ENCODE results near the gene PRPF19. TPM values are rescaled to one million over a fixed set of nuclear protein-coding genes. Genes with fewer than 3 reads are reported as not detected.

PRPF19 gene
- total and polyA plus RNA-seq, 2 of the 8 experiments (the other 6 are each of a cell fraction or from before 2014, with no cell fraction given) = 107 to 141 TPM

DNA sequence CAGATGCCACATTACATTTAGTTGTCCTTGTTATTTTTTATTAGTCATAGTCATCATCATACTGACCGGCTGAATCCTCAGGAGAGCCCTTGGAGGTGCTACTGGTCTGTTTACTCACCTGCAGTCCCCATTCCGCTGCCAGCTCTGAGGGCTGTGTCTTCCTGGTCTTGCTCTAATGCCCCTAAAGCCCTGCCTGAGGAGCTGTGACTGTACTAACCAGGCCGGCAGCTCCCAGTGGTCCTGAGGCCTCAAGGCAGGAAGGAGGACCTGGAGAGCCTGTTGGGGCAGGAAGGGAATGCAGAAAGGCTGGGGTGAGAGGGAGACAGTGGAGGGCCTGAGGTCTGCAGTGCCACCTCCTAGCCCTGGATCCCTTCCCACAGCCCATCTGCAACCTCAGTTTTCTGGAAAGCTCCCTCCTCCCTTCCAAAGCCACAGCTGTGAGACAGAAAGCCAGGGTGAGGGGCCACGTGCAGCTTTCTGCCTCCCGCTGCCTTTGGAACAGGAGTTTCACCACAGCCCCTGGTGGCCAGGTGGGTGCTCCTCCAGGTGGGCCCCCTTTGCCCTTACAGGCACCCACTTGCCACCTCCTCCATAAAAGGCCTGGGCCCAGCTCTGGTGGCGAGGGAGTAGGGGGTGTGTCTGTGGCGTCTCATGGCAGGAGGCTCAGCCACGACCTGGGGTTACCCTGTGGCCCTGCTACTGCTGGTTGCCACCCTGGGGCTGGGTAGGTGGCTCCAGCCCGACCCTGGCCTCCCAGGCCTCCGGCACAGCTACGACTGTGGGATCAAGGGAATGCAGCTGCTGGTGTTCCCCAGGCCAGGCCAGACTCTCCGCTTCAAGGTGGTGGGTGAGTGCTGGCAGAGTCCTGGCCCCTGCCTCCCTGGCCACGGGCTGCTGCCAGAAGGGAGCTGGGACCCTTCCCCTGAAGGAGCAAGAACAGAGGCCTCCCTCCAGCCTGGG is 39.2 kb downstream of the PRPF19 start, which contains the start of gene ZP1:
ZP1 (plus strand) TSS at position 632 of the 960 bp plus-strand sequence; CDS start at position 652, 20 bp downstream.
- Histone ChIP-seq H3K23me2 (ENCODE audit: low read depth, low read length) (no peaks in the 10 kb centered on the region), H3K27ac (ENCODE audit: low read depth, low read length) (no peak within 1 kb of the TSS), H3K79me2 (ENCODE audit: control insufficient read depth in 1 of 2, insufficient read depth in 2 of 2, low read length in 2 of 2) (no peaks in the 10 kb centered on the region), H3K4me3 (ENCODE audit: extremely low read depth in 1 of 4, insufficient read depth in 2 of 4, low read depth in 3 of 4, low read length in 4 of 4) (no peak within 1 kb of the TSS), H3K4me1 (replicated peaks in 1 of 4; ENCODE audit: control insufficient read depth in 3 of 4, insufficient read depth in 4 of 4, low read length in 3 of 4) (no peaks in the 10 kb centered on the region; a peak in 2 of 7 replicates), H4K91ac (replicated peaks; ENCODE audit: insufficient read length, low read length) (no peak within 1 kb of the TSS), H2AFZ (ENCODE audit: low read length) (no peak within 1 kb of the TSS), H3K4ac (replicated peaks; ENCODE audit: insufficient read length, low read depth, low read length) (no peak within 1 kb of the TSS), H3K56ac (replicated peaks; ENCODE audit: insufficient read length, low read depth, low read length) (no peak within 1 kb of the TSS), H2AK5ac (ENCODE audit: low read depth, low read length) (no peak within 1 kb of the TSS), H3K9ac (replicated peaks in 1 of 4; ENCODE audit: extremely low read depth in 1 of 4, low read depth in 3 of 4, low read length in 3 of 4) (no peak within 1 kb of the TSS), H3K79me1 (ENCODE audit: low read depth, low read length) (no peaks in the 10 kb centered on the region), H3K27me3 (replicated peaks in 1 of 4; ENCODE audit: control insufficient read depth in 3 of 4, extremely low read depth in 1 of 4, insufficient read depth in 3 of 4, low read length in 3 of 4) (no peaks in the 10 kb centered on the region), H2BK5ac (ENCODE audit: low read depth, low read length) (no peak within 1 kb of the TSS), H2BK20ac (ENCODE audit: low read length) (no peak within 1 kb of the TSS), H2BK12ac (ENCODE audit: low read depth, low read length) (no peak within 1 kb of the TSS), H4K20me1 (replicated peaks in 1 of 2; ENCODE audit: control insufficient read depth in 1 of 2, insufficient read depth in 2 of 2, low read length in 2 of 2) (no peaks in the 10 kb centered on the region), H4K8ac (ENCODE audit: extremely low read depth, insufficient read depth, low read length) (peak within 1 kb of the TSS; percentile 9; the same call in 1 of the 2 replicates), H3K23ac (ENCODE audit: insufficient read length) (no peak within 1 kb of the TSS), H3K18ac (ENCODE audit: extremely low read depth, low read length) (no peak within 1 kb of the TSS), H3K4me2 (ENCODE audit: insufficient read depth in 1 of 2, low read depth in 2 of 2, low read length in 2 of 2) (no peak within 1 kb of the TSS), H3K9me3 (ENCODE audit: insufficient read depth in 2 of 2, low read depth in 1 of 2, low read length in 1 of 2) (no peaks in the 10 kb centered on the region), H3K14ac (ENCODE audit: insufficient read length) (no peak within 1 kb of the TSS), H2BK15ac (ENCODE audit: low read length) (no peak within 1 kb of the TSS), H3K36me3 (ENCODE audit: control insufficient read depth in 2 of 4, insufficient read depth in 4 of 4, low read length in 3 of 4) (no peaks in the 10 kb centered on the region), H2BK120ac (replicated peaks; ENCODE audit: low read depth, low read length) (no peak within 1 kb of the TSS), H4K5ac (ENCODE audit: insufficient read length, low read depth, low read length) (no peak within 1 kb of the TSS)
- CTCF ChIA-PET (ENCODE audit: partially characterized antibody) = interaction anchor here (0.6 to 5.6 kb wide), 13 partner anchors 11 to 104 kb away, joined by 3 to 37 read pairs (median 4); partner anchors contain the start of gene PTGDR2
- FAIRE-seq (no peak), DNase-seq (ENCODE audit: low read depth in 1 of 2, low spot score in 2 of 2) (no peak)
- POLR2A ChIA-PET (ENCODE audit: partially characterized antibody) = interaction anchor here (1.0 to 4.2 kb wide), 6 partner anchors 11 to 48 kb away, joined by 3 to 20 read pairs (median 4); partner anchors contain the start of gene PTGDR2
- WGBS, 2 experiments (ENCODE audit: extremely low coverage in 1 of 2, insufficient coverage in 1 of 2, insufficient read length in 1 of 2, insufficient replicate concordance in 2 of 2, low coverage in 1 of 2, low lambda C conversion rate in 2 of 2, missing lambda C conversion rate in 1 of 2) = 87% methylated on average over 11 of the region's 13 CpGs; no CpG with 5 or more reads in 1 of the 2 experiments
- TF ChIP-seq SIX5 (IDR thresholded peaks at IDR 0.05; ENCODE audit: low read depth, low read length) (no peak), RFX5 (IDR thresholded peaks at IDR 0.05; ENCODE audit: borderline replicate concordance, low read depth, low read length) (no peak), SIRT6 (IDR thresholded peaks at IDR 0.05; ENCODE audit: low read length) (no peak), TBP (IDR thresholded peaks at IDR 0.05; ENCODE audit: low read depth, low read length) (no peak), JUN (IDR thresholded peaks at IDR 0.05; ENCODE audit: low read depth, low read length) (no peak), CHD2 (IDR thresholded peaks at IDR 0.05; ENCODE audit: low read length) (no peak), CHD1 (IDR thresholded peaks at IDR 0.05; ENCODE audit: low read depth, low read length) (no peak), RAD21 (IDR thresholded peaks at IDR 0.05 in 1 of 2, conservative IDR thresholded peaks at IDR 0.05 in 1 of 2; ENCODE audit: low read depth in 2 of 2, low read length in 2 of 2) (no peak), GABPA (IDR thresholded peaks at IDR 0.05; ENCODE audit: borderline replicate concordance, insufficient read depth, low read length) (no peak)
- TF ChIP-seq, protein P1, sequence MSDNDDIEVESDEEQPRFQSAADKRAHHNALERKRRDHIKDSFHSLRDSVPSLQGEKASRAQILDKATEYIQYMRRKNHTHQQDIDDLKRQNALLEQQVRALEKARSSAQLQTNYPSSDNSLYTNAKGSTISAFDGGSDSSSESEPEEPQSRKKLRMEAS (IDR thresholded peaks at IDR 0.05) = no peak
